Effector memory CD4-positive, alpha-beta T cell (primary cell): Measurements from ENCODE around the gene CDH4.

Source experiments
- DNase-seq, 3 donors: peaks; one replicate each; pipeline ENCODE4 v3.0.0-alpha.2; 2020
- H3K27ac ChIP-seq: 2 replicates; pipeline ENCODE4 v1.7.0; 2013; ENCODE audit warnings: mild to moderate bottlenecking, low read length, moderate library complexity; ENCODE audit not compliant: insufficient read depth, poor library complexity, severe bottlenecking
- H3K27me3 ChIP-seq: replicated peaks from 2 replicates; pipeline ENCODE4 v1.7.0; 2013; ENCODE audit warnings: mild to moderate bottlenecking, low read length; ENCODE audit not compliant: insufficient read depth, control insufficient read depth, poor library complexity, severe bottlenecking
- H3K36me3 ChIP-seq: 2 replicates; pipeline ENCODE4 v1.7.0; 2013; ENCODE audit warnings: mild to moderate bottlenecking, low read length, moderate library complexity; ENCODE audit not compliant: control insufficient read depth, insufficient read depth
- H3K4me1 ChIP-seq: 2 replicates; pipeline ENCODE4 v1.7.0; 2013; ENCODE audit warnings: low read length, mild to moderate bottlenecking; ENCODE audit not compliant: control insufficient read depth, insufficient read depth, poor library complexity, severe bottlenecking
- H3K4me3 ChIP-seq: 2 replicates; pipeline ENCODE4 v1.7.0; 2013; ENCODE audit warnings: low read length, low read depth, mild to moderate bottlenecking; ENCODE audit not compliant: insufficient read depth, poor library complexity, severe bottlenecking
- H3K9me3 ChIP-seq: 2 replicates; pipeline ENCODE4 v1.7.0; 2013; ENCODE audit warnings: mild to moderate bottlenecking, low read length, moderate library complexity; ENCODE audit not compliant: control insufficient read depth

Gene CDH4

GRCh38 chr20:61768571-61769285 lies 516.7 kb downstream of the CDH4 start:
- no peaks in the 10 kb centered on the region for H3K36me3 ChIP-seq
- no peaks in the 10 kb centered on the region for H3K4me1 ChIP-seq
- no peak for DNase-seq
- H3K27me3 ChIP-seq: no peaks in the 10 kb centered on the region
- no peak overlapping the region for H3K27ac ChIP-seq
- no peaks in the 10 kb centered on the region for H3K9me3 ChIP-seq
- no peak overlapping the region for H3K4me3 ChIP-seq

DNA sequence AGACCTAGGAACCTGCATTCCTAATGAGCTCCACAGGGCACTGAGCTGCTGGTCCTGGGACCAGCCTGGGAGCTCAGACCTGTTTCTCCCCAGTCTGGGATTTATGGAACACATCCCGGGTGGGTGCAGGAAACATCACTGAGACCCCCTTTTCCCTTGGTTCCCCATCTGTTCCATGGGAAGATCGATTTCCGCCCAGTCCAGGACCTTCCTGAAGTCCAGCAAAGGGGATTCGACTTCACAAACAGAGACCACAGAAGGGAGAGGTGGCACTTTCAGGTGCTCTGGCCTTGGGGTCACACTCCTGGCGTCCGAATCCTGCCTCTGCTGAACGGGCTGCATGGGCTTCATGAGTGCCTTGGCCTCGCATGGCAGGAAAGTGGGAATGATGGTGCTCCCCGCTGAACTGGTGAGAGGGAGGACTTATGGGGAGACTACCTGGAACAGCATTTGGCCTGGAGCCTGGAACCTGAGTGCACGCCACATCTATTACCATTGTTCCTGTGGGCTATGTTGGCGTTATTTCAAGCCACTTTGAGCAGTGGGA lies 517.3 kb downstream of the CDH4 start:
- no peaks in the 10 kb centered on the region for H3K9me3 ChIP-seq
- DNase-seq: no peak

DNA sequence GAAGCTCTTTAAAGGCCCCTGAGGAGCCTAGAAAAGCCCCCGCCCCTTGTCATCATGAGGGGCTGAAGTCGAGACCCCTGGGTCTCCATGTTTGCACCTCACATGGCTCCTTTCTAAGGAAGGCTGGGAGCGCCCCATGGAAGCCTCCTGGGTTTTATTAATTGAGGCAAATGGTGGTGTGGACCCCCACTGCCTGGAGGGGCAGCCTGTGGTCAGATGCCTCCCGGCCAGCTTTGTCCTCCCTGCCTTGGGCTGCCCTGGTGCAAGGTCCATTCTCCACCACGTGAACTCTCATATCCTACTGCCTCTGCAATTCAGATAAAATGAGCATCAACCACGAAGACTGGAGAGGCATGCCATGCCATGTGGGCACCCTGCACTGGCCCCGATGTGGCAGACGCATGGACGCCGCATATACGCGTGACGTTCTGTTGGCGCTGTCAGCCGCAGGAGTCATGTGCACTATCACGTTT lies 518.1 kb downstream of the CDH4 start:
- no peaks in the 10 kb centered on the region for H3K36me3 ChIP-seq
- no peaks in the 10 kb centered on the region for H3K27me3 ChIP-seq
- H3K27ac ChIP-seq: no peak overlapping the region
- H3K4me3 ChIP-seq: no peak overlapping the region
- DNase-seq: no peak
- no peaks in the 10 kb centered on the region for H3K4me1 ChIP-seq
- H3K9me3 ChIP-seq: no peaks in the 10 kb centered on the region

More for the DNA sequence above, 517.3 kb downstream of the CDH4 start:
- Histone ChIP-seq H3K27ac (no peak overlapping the region), H3K36me3 (no peaks in the 10 kb centered on the region), H3K27me3 (no peaks in the 10 kb centered on the region), H3K4me3 (no peak overlapping the region), H3K4me1 (no peaks in the 10 kb centered on the region)

DNA sequence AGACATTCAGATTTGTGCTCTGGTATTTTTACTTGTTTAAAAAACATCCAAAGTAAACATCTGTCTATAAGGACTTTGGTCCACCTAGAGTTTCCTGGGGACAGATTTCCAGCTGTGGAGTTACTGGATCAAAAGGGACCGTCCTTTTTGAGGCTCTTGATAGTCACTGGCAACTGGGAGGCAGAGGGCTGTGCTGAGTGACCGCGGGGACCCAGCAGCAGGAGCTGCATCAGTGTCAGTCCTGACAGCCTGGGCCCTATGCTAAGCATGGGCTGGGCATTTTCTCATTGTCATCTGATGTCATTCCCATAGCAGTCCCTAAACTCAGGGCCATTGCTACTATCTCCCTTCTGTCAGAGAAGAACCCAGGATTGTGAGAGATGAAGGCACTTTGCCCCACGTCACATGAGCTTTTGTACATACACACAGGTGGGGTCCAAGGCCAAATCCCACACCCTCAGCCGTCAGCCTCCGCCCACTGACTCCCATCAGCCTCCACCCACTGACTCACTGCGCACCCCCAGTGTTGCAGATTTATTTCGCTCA lies 519.8 kb downstream of the CDH4 start:
- no peak overlapping the region for H3K4me3 ChIP-seq
- H3K36me3 ChIP-seq: no peaks in the 10 kb centered on the region
- no peak overlapping the region for H3K27ac ChIP-seq
- no peaks in the 10 kb centered on the region for H3K4me1 ChIP-seq
- no peaks in the 10 kb centered on the region for H3K27me3 ChIP-seq
- no peak for DNase-seq
- no peaks in the 10 kb centered on the region for H3K9me3 ChIP-seq

DNA sequence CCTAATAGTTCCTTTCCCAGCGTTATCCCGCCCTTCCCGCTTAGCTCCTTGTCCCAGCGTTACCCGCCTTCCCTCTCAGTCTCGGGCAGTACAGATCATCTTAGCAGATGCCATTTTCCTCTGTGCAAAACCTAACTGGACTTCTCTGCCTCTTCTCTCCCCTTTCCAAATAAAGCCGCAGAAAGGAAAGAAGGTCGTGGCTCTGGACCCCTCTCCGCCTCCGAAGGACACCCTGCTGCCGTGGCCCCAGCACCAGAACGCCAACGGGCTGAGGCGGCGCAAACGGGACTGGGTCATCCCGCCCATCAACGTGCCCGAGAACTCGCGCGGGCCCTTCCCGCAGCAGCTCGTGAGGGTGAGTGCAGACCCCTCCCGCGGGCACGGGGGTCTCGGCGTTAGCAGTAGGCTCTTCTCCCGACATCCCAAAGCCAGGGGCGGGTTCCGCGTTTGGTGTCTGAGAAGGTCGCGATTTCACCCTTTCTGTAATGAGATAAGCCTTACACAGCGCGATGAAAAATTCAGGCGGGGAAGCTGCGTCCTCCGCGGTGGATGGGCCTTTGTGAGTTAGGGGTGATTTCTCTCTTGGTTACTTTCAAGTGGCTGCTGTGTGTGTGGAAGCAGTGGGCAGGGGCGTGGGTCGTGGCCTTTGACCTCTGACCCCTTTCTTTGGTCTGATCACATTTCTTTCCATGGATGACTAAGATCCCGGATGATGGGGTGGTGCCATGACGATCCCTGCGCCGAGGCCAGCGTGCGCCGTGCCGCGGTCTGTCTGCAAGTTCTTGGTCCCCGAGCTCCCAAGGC lies 521.0 kb downstream of the CDH4 start:
- H3K4me1 ChIP-seq: no peaks in the 10 kb centered on the region
- H3K27me3 ChIP-seq: no peaks in the 10 kb centered on the region
- H3K9me3 ChIP-seq: no peaks in the 10 kb centered on the region
- no peak for DNase-seq
- no peak overlapping the region for H3K4me3 ChIP-seq
- H3K36me3 ChIP-seq: no peaks in the 10 kb centered on the region
- H3K27ac ChIP-seq: no peak overlapping the region

- Histone ChIP-seq H3K4me3 (no peak overlapping the region), H3K9me3 (no peaks in the 10 kb centered on the region), H3K27ac (no peak overlapping the region), H3K4me1 (no peaks in the 10 kb centered on the region), H3K36me3 (no peaks in the 10 kb centered on the region), H3K27me3 (no peaks in the 10 kb centered on the region)
- DNase-seq: no peak
These were observed 522.0 kb downstream of the CDH4 start for GRCh38 chr20:61773926-61774587.

- Histone ChIP-seq H3K9me3 (no peaks in the 10 kb centered on the region), H3K4me3 (no peak overlapping the region), H3K27ac (no peak overlapping the region), H3K27me3 (no peaks in the 10 kb centered on the region), H3K4me1 (no peaks in the 10 kb centered on the region), H3K36me3 (no peaks in the 10 kb centered on the region)
- no peak for DNase-seq
These were observed 523.4 kb downstream of the CDH4 start for GRCh38 chr20:61775423-61775822.

DNA sequence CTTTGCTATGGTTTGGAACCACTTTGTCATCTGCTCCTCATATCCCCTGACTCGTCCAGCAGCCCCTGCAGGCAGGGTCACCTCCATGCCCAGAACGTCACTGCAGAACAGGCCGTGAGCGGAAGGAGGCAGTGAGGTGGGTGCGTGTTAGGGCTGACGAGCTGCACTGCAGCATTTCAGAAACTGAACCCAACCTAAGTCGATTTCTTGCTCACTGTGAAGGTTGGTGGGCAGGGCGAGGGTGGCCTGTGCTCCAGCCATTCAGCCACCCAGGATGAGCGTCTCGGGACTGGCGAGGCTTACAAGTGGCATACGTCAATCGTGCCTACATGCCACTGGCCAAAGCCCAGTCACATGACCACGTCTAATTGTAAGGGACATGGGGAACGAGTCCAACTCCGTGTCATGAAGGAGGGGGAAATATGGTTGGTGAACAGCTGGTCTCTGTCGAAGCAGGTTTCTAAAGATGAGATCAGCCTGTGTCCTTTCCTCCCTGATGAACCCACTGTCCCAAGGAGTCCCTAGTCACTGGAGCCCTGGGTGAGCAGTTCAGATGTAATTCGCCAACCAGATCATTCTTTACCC lies 524.5 kb downstream of the CDH4 start:
- no peaks in the 10 kb centered on the region for H3K27me3 ChIP-seq
- no peak overlapping the region for H3K4me3 ChIP-seq
- no peak overlapping the region for H3K27ac ChIP-seq
- no peaks in the 10 kb centered on the region for H3K36me3 ChIP-seq
- no peak for DNase-seq
- H3K9me3 ChIP-seq: no peaks in the 10 kb centered on the region
- H3K4me1 ChIP-seq: no peaks in the 10 kb centered on the region

DNA sequence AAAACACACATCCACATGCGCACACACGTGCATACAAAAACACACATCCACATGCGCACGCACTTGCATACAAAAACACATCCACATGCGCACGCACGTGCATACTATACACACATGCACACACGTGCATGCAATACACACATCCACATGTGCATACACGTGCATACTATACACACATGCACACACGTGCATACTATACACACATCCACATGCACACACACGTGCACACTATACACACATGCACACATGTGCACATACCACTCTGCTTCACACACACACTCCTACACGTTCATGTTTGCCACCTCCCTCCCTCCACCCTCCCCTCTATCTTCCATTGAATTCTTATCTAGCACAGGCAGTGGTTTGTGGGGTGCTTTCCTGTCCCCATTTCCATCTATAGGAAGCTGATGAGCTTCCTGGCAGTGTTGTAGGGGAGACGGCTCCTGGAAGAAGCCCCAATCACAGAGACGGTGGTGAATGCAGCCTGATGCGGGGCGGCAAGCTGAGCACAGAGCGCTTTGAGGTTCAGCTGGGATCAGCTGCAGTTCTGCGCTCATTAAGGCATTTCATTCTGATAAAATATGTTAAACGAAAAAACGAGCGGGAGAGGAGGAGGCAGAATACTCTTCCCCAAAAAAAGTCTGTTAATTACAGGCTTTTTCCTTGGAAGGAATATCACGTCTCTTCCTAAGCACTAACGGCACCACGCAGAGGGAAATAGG lies 525.9 kb downstream of the CDH4 start:
- no peaks in the 10 kb centered on the region for H3K9me3 ChIP-seq
- H3K36me3 ChIP-seq: no peaks in the 10 kb centered on the region
- DNase-seq: no peak
- H3K27ac ChIP-seq: no peak overlapping the region
- H3K4me1 ChIP-seq: no peaks in the 10 kb centered on the region
- H3K27me3 ChIP-seq: no peaks in the 10 kb centered on the region
- H3K4me3 ChIP-seq: no peak overlapping the region
